T-helper 2 cell treated with Interferon-gamma antibody and Interleukin-4, amounts not matched to agents 5 μg/mL and 100 μg/mL, for 36 hours (primary cell): ENCODE results near the gene HSP90AB1.

ENCODE experiments used
- DNase-seq: peaks from one replicate; pipeline ENCODE4 v3.0.0; 2021; ENCODE audit warnings: low spot score
- H3K27ac Mint-ChIP-seq: one replicate; pipeline ENCODE4 v1.8.0; 2021; ENCODE audit warnings: mild to moderate bottlenecking, mixed read lengths
- H3K27me3 Mint-ChIP-seq: one replicate; pipeline ENCODE4 v1.8.0; 2021; ENCODE audit warnings: low read depth, mixed read lengths
- H3K36me3 Mint-ChIP-seq: one replicate; pipeline ENCODE4 v1.8.0; 2021; ENCODE audit warnings: low read depth, mixed read lengths
- H3K4me1 Mint-ChIP-seq: one replicate; pipeline ENCODE4 v1.8.0; 2021; ENCODE audit warnings: low read depth, mixed read lengths
- H3K4me3 Mint-ChIP-seq: one replicate; pipeline ENCODE4 v1.8.0; 2022; ENCODE audit warnings: mild to moderate bottlenecking, moderate library complexity, mixed read lengths
- H3K9me3 Mint-ChIP-seq: one replicate; pipeline ENCODE4 v1.8.0; 2021; ENCODE audit warnings: mixed read lengths

The HSP90AB1 gene

DNA sequence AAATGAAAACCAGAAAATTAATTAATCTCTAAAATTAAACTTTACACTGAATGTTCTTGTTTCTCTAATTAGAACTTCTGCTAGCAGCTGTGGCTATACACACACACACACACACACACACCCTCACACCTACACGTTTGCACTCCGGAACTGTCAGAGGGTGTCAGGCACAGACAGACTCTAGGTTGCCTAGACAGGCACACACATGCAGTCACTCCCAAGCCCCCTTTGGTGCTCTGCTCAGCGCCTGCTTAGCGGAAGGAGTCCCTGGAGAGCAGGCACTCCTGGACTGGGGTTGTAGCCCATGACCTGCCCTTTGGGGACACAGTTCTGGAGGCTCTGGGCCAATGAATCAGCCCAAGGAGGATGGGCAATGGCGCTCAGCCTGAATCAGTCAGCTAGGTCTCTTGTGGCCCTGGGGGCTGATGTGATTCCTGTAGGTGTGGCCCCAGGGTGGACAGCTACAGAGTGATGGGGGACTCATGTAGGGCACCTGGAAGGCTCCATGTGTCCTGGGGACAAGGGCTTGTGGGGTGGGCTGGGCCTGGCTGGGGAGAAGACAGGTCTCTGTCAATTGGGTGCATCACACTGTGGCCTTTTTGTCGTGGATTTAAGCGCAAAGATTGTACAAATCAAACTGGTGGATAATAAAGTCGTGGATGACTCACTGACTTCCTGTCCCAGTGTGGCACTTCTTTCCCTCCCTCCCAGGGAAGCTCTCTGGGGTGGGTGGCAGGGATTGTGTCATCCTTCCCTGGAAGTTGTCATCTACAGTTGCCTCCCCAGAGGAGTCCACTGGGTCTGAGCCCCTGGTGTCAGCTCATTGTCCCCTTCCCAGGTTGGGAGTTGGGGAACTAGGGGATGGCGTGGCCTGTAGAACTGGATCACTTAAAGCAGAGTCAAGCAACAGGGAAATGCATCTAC, 32.1 kb downstream of the HSP90AB1 start:
- Mint-ChIP-seq H3K27me3 (peaks cover 35% of the 10 kb centered on the region), H3K4me1 (peaks cover 3% of the 10 kb centered on the region), H3K9me3 (no peaks in the 10 kb centered on the region), H3K27ac (no peak overlapping the region), H3K36me3 (no peaks in the 10 kb centered on the region), H3K4me3 (no peak overlapping the region)
- no peak for DNase-seq

- Mint-ChIP-seq H3K27me3 (peaks cover 25% of the 10 kb centered on the region), H3K27ac (no peak overlapping the region), H3K4me3 (no peak overlapping the region), H3K9me3 (no peaks in the 10 kb centered on the region), H3K4me1 (no peaks in the 10 kb centered on the region), H3K36me3 (no peaks in the 10 kb centered on the region)
- DNase-seq, result no peak
Observed at GRCh38 chr6:44284121-44284520, 37.2 kb downstream of the HSP90AB1 start.

GRCh38 chr6:44284867-44285266, 38.0 kb downstream of the HSP90AB1 start:
- peaks cover 21% of the 10 kb centered on the region for H3K27me3 Mint-ChIP-seq
- H3K4me1 Mint-ChIP-seq, result no peaks in the 10 kb centered on the region
- no peaks in the 10 kb centered on the region for H3K36me3 Mint-ChIP-seq
- DNase-seq, result no peak
- no peaks in the 10 kb centered on the region for H3K9me3 Mint-ChIP-seq
- H3K27ac Mint-ChIP-seq, result no peak overlapping the region
- no peak overlapping the region for H3K4me3 Mint-ChIP-seq

DNA sequence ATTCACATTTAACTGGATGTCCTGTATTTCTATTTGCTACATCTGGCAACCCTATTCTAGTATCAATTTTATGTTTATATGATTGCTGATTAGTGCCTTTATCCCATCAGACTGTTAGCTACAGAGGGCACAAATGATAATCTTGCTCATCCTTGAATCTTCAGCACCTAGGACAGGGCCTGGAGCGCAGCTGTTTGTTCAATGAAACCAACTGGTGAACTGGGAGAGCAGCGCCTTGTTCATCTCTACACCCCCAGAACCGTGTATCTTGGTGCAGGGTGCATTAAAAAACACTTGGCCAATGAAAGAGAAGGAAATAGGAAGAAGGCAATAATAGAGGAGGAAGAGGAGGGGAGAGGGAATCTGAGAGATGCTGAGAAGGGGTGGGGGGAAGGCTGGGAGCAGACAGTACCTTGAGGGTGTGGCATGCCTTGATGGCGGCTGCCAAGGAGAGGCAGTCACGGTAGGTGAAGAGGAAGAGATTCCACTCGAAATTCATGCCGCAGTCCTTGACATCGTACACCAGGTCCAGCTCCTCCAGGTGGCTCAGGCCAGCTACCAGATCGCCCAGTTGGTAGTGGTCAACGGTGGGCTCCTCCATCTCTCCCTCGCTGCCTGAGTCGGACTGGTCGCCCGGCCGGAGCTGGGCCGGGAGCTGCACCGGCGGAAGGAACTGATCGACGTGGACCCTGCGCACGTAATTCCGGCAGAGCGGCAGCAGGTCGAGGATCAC, 38.8 kb downstream of the HSP90AB1 start:
- Mint-ChIP-seq H3K36me3 (no peaks in the 10 kb centered on the region), H3K27ac (no peak overlapping the region), H3K27me3 (peaks cover 25% of the 10 kb centered on the region), H3K9me3 (no peaks in the 10 kb centered on the region), H3K4me3 (no peak overlapping the region), H3K4me1 (no peaks in the 10 kb centered on the region)
- no peak for DNase-seq

GRCh38 chr6:44286285-44286565, 39.3 kb downstream of the HSP90AB1 start:
- no peak for DNase-seq
- Mint-ChIP-seq H3K9me3 (no peaks in the 10 kb centered on the region), H3K27ac (no peak overlapping the region), H3K27me3 (peaks cover 25% of the 10 kb centered on the region), H3K4me3 (no peak overlapping the region), H3K36me3 (no peaks in the 10 kb centered on the region), H3K4me1 (no peaks in the 10 kb centered on the region)

DNA sequence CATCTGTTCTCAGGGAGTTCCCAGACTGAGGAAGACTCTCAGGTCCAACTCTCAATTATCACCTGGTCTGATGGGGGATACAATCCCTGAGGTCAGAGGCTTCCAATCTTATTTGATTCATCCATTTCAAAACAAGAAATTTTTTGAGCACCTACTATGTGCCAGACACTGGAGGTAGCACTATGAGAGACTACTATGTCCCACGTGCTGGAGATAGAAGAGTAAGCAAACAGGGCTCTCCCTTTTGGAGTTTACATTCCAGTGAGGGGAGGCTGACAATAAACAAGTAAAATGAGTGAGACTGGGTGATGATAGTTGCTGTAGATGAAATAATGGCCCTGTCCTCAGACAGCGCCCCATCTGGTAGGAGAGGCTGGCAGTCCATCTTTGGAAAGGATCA, 39.8 kb downstream of the HSP90AB1 start:
- Mint-ChIP-seq H3K27me3 (peaks cover 29% of the 10 kb centered on the region), H3K4me3 (no peak overlapping the region), H3K27ac (no peak overlapping the region), H3K9me3 (no peaks in the 10 kb centered on the region), H3K36me3 (no peaks in the 10 kb centered on the region), H3K4me1 (no peaks in the 10 kb centered on the region)
- DNase-seq, result no peak

- H3K9me3 Mint-ChIP-seq, result no peaks in the 10 kb centered on the region
- H3K27me3 Mint-ChIP-seq, result peaks cover 38% of the 10 kb centered on the region
- no peak overlapping the region for H3K4me3 Mint-ChIP-seq
- H3K36me3 Mint-ChIP-seq, result no peaks in the 10 kb centered on the region
- no peaks in the 10 kb centered on the region for H3K4me1 Mint-ChIP-seq
- no peak for DNase-seq
- no peak overlapping the region for H3K27ac Mint-ChIP-seq
Observed at GRCh38 chr6:44289726-44290260, 42.9 kb downstream of the HSP90AB1 start.

DNA sequence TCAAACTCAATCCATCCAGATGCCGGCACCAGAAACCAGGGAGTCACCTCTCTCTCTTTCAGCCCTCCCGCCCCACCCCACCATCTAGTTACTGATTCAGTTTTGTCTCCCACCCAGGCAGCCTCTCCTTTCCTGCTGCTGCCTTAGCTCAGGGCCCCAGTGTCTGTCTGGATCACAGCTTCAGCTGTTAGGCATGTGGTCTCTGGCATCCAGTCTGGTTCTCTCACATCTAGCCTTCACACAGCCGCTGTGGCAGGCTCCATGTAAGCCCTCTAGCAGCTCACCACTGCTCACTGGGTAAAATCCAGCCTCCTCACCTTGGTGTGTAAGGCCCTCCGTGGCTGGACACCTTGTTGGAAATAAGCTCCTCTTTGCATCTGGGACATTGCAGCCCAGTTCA, 44.9 kb downstream of the HSP90AB1 start:
- Mint-ChIP-seq H3K36me3 (no peaks in the 10 kb centered on the region), H3K4me1 (no peaks in the 10 kb centered on the region), H3K27ac (no peak overlapping the region), H3K9me3 (no peaks in the 10 kb centered on the region), H3K4me3 (no peak overlapping the region), H3K27me3 (peaks cover 53% of the 10 kb centered on the region)
- no peak for DNase-seq

DNA sequence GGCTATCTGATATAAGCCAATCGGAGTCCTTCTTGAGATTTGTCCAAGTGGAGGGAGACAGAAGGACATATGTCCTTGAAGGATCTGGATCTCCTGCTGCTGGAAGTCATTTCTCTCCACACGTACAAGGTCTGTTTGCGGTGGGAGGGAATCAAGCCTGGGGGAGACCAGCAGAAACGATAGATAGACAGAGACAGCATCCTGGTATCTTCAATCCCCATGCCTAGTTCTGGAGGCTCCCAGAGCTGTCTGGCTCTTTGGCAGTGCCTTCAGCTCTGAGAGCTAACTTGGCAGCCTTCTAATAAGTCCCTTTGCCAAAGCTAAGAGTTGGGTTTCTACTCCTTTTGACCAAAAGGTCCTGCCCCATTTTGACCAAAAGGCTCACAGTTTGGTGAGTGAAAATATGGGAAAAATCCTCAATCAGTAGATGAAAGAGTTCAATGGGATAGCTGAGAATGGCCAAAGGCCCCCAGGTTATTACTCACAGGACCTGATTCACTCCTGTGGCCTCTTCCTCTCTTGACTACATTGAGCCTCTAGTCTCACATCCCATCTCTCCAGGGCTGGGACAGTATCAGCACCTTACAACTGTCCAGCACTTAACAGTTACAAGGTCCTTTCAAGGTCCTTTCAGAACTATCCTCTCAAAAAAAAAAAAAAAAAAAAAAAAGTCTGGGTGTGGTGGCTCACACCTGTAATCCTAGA, 45.9 kb downstream of the HSP90AB1 start:
- Mint-ChIP-seq H3K4me3 (no peak overlapping the region), H3K27ac (no peak overlapping the region), H3K4me1 (no peaks in the 10 kb centered on the region), H3K27me3 (peaks cover 52% of the 10 kb centered on the region), H3K9me3 (no peaks in the 10 kb centered on the region), H3K36me3 (no peaks in the 10 kb centered on the region)
- no peak for DNase-seq

DNA sequence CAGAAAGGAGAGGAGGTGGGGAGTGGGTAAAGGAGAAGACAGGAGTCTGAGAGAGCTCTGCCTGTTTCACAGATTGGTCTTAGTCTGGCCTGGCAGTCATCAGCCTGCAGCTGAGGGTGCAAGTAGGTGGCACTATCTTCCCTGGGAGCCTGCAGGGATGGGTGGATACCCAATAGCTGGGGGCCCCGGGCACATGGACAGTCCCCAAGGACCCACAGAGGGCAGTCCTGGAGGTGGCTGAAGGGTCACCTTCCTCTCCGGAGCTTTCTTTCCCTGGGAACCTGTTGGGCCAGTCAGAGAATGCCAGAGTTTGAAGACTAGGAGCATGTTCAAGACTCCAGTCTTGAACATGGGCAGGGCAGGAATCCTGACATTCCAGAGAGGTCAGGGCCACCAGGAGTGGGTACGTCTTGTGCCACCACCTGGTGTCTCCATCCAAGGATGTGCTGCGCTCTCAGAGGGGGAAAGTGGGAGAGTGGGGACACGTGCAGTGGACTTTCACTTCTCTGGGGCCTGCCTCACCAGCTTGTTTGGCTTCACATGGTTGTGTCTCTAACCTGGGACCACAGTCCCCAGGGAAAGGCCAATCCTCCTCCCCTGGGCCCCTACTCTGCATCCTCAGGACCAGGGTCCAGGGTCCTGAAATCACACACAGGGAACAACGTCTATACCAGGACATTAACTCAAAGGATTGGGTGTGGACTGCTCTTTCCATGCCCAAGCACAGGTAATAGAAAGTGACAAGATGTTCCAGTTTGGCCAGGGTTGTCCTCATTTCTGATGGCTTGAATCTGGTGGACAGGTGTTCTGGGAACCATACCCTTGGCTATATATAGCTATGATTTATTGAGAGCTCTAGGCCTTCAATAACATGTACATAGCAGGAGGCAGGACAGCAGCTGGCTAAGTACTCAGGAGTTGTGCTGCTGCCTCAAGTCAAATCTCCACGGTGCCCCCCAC, 48.2 kb downstream of the HSP90AB1 start:
- Mint-ChIP-seq H3K27ac (no peak overlapping the region), H3K27me3 (peaks cover 61% of the 10 kb centered on the region), H3K4me3 (no peak overlapping the region), H3K9me3 (no peaks in the 10 kb centered on the region), H3K36me3 (peaks cover 9% of the 10 kb centered on the region), H3K4me1 (peaks cover 2% of the 10 kb centered on the region)
- DNase-seq, result no peak

DNA sequence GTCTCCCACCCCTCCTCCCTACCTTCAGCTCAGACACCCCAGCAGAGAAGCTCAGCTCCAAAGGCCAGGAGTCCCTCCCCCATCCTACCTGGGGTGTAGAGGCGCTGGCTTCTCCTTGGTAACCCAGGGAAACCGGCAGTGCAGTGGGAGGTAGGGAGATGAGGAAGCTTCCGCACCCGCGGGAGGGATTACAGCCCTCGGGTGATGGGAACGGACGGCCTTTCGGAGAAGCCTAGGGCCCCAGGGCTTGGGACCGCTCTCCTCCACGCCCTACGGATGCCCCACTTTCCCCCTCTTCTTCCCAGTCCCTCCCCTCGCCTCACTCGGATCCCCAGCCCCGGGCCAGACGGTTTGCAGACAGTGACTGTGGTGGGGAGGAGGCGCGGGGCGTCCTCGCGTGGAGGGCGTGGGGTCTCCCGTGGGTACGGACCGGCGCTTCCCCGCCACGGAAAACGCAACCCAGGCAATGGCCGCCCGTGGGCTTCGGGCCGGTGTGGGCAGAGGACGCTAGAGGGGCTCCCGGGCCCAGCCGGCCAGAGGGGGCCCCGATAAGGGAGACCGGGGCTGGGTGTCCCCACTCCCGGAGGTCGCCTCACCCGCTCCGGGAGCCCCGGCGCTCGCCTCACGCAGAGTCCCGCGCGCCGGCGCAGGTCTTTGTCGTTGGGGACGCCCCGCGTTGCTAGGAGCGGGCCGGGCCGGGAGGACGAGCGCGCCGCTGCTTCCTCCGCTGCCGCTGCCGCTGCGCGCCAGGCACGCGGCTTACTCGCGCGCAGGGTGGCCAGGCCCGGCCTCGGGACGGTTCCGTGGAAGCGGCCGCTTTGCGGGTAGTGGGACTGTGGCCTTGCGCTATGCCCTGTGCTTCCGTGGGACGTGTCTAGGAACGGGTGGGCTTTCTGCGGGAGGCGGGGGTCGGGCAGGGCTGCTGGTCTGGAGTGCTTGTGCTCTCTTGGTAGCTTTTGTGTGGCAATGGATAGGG, 50.5 kb downstream of the HSP90AB1 start:
- no peaks in the 10 kb centered on the region for H3K9me3 Mint-ChIP-seq
- H3K27ac Mint-ChIP-seq, result no peak overlapping the region
- H3K27me3 Mint-ChIP-seq, result peaks cover 48% of the 10 kb centered on the region
- H3K4me3 Mint-ChIP-seq, result peak overlapping the region; percentile 45
- peaks cover 2% of the 10 kb centered on the region for H3K4me1 Mint-ChIP-seq
- DNase-seq, result peak; percentile 29
- H3K36me3 Mint-ChIP-seq, result peaks cover 27% of the 10 kb centered on the region

DNA sequence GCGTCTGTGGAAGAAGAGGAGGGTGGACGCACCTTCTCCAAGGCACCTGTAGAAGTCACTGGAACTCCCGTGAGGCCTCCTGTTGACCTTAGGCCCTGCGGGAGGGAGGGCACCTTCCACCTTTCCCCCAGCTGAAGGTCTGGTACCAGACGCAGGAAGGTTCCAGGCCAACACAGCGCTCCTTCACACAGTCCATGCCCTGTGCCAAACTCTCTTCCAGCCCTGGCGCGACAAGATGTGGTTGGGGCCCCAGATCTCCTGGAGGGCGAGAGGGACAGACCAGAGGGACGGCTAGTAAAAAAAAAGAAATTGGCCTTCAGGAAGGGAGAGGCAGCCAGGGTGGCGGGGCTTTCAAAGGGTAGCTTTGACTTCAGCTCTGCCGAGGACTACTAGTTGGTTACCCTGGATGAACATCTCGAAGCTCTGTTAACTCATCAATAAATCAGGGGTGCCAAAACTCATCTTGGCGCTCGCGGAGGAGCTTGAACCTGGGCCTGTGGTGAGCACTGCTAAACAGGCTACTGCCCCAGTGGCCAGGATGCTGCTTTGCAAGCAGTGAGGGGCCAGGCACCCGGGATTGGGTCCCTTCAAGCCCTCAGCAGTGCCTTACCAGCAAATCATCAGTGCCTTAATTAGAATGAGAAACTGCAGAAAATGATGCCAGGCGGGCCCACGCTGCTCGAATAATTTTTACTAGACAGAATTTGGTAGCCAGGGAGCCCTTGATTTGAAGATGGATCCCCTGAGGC, 51.3 kb downstream of the HSP90AB1 start:
- H3K27me3 Mint-ChIP-seq, result peaks cover 40% of the 10 kb centered on the region
- DNase-seq, result no peak

More for the DNA sequence above, 51.3 kb downstream of the HSP90AB1 start:
- no peaks in the 10 kb centered on the region for H3K9me3 Mint-ChIP-seq
- peaks cover 31% of the 10 kb centered on the region for H3K36me3 Mint-ChIP-seq
- peak overlapping the region; percentile 45 for H3K4me3 Mint-ChIP-seq
- peaks cover 2% of the 10 kb centered on the region for H3K4me1 Mint-ChIP-seq
- H3K27ac Mint-ChIP-seq, result no peak overlapping the region
